DND-41 (cell line): ENCODE data around the gene CCDC13.

Source experiments
- ATAC-seq: fragments of 200-7000 bp; cut with Tn5 transposase; 3 replicates; pipeline ENCODE4 v1.9.1; 2021; ENCODE audit warnings: low read depth; ENCODE audit not compliant: insufficient read depth
- DNase-seq: peaks from one replicate; pipeline ENCODE4 v3.0.0-alpha.2; 2020
- H2AFZ ChIP-seq: 2 replicates; pipeline ENCODE4 v1.6.0; 2012; ENCODE audit warnings: low read depth, low read length
- H3K27ac ChIP-seq: 2 replicates; pipeline ENCODE4 v1.5.1; 2012; ENCODE audit warnings: low read length, inconsistent platforms
- H3K27me3 ChIP-seq: fragments of 200-600 bp; sonication (generic); 2 replicates; pipeline ENCODE4 v1.6.0; 2012; ENCODE audit warnings: low read length, mild to moderate bottlenecking, inconsistent platforms; ENCODE audit not compliant: insufficient read depth, poor library complexity
- H3K36me3 ChIP-seq: 2 replicates; pipeline ENCODE4 v1.5.1; 2012; ENCODE audit warnings: low read length, inconsistent platforms; ENCODE audit not compliant: insufficient read depth
- H3K4me1 ChIP-seq: 2 replicates; pipeline ENCODE4 v1.5.1; 2012; ENCODE audit warnings: mild to moderate bottlenecking, low read length; ENCODE audit not compliant: insufficient read depth
- H3K4me2 ChIP-seq: 2 replicates; pipeline ENCODE4 v1.6.0; 2012; ENCODE audit warnings: mild to moderate bottlenecking, moderate library complexity, low read length, inconsistent platforms; ENCODE audit not compliant: insufficient read depth
- H3K4me3 ChIP-seq, 2 experiments: fragments of 200-600 bp in 1 of 2; shearing (Covaris generic) in 1 of 2; 2 replicates each; pipeline ENCODE4 v1.5.1; 2012 to 2016; ENCODE audit warnings: inconsistent platforms in 2 of 2, low read length in 2 of 2, mild to moderate bottlenecking in 2 of 2, low read depth in 1 of 2, moderate library complexity in 1 of 2
- H3K79me2 ChIP-seq: 2 replicates; pipeline ENCODE4 v1.6.0; 2012; ENCODE audit warnings: low read length, inconsistent platforms; ENCODE audit not compliant: insufficient read depth
- H3K9ac ChIP-seq: 2 replicates; pipeline ENCODE4 v1.6.0; 2012; ENCODE audit warnings: low read depth, mild to moderate bottlenecking, inconsistent platforms, low read length, moderate library complexity
- H3K9me3 ChIP-seq: 2 replicates; pipeline ENCODE4 v1.5.1; 2012; ENCODE audit warnings: low read length, moderate library complexity, mild to moderate bottlenecking, inconsistent platforms; ENCODE audit not compliant: insufficient read depth, severe bottlenecking
- H4K20me1 ChIP-seq: 2 replicates; pipeline ENCODE4 v1.6.0; 2012; ENCODE audit warnings: low read length; ENCODE audit not compliant: insufficient read depth
- EZH2 ChIP-seq: IDR thresholded peaks from 3 replicates; pipeline ENCODE4 v1.6.1; 2012; ENCODE audit warnings: borderline replicate concordance, low read depth, mild to moderate bottlenecking, moderate library complexity, low read length, inconsistent platforms; ENCODE audit not compliant: severe bottlenecking
- TF ChIP-seq, protein P1 (sequence below): IDR thresholded peaks from 2 replicates; pipeline ENCODE4 v1.5.1; 2012; ENCODE audit warnings: borderline replicate concordance, low read length, moderate library complexity, mild to moderate bottlenecking; ENCODE audit not compliant: poor library complexity, severe bottlenecking; ENCODE audit errors: extremely low read depth

Gene CCDC13

GRCh38 chr3:42731476-42732195 is 41.4 kb downstream of the CCDC13 start:
- ATAC-seq (no peak), DNase-seq (no peak)
- no peaks in the 10 kb centered on the region for H3K36me3 ChIP-seq
- no peak overlapping the region for H3K4me3 ChIP-seq
- peaks cover 3% of the 10 kb centered on the region for H3K27me3 ChIP-seq
- no peaks in the 10 kb centered on the region for H3K4me1 ChIP-seq
- no peak overlapping the region for H3K9ac ChIP-seq
- TF ChIP-seq, protein P1, sequence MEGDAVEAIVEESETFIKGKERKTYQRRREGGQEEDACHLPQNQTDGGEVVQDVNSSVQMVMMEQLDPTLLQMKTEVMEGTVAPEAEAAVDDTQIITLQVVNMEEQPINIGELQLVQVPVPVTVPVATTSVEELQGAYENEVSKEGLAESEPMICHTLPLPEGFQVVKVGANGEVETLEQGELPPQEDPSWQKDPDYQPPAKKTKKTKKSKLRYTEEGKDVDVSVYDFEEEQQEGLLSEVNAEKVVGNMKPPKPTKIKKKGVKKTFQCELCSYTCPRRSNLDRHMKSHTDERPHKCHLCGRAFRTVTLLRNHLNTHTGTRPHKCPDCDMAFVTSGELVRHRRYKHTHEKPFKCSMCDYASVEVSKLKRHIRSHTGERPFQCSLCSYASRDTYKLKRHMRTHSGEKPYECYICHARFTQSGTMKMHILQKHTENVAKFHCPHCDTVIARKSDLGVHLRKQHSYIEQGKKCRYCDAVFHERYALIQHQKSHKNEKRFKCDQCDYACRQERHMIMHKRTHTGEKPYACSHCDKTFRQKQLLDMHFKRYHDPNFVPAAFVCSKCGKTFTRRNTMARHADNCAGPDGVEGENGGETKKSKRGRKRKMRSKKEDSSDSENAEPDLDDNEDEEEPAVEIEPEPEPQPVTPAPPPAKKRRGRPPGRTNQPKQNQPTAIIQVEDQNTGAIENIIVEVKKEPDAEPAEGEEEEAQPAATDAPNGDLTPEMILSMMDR: no peak
- TF ChIP-seq EZH2: no peak
- no peak overlapping the region for H3K4me2 ChIP-seq
- H2AFZ ChIP-seq: no peak overlapping the region
- H3K9me3 ChIP-seq: no peaks in the 10 kb centered on the region
- no peaks in the 10 kb centered on the region for H4K20me1 ChIP-seq
- H3K79me2 ChIP-seq: no peaks in the 10 kb centered on the region
- H3K27ac ChIP-seq: no peak overlapping the region

DNA sequence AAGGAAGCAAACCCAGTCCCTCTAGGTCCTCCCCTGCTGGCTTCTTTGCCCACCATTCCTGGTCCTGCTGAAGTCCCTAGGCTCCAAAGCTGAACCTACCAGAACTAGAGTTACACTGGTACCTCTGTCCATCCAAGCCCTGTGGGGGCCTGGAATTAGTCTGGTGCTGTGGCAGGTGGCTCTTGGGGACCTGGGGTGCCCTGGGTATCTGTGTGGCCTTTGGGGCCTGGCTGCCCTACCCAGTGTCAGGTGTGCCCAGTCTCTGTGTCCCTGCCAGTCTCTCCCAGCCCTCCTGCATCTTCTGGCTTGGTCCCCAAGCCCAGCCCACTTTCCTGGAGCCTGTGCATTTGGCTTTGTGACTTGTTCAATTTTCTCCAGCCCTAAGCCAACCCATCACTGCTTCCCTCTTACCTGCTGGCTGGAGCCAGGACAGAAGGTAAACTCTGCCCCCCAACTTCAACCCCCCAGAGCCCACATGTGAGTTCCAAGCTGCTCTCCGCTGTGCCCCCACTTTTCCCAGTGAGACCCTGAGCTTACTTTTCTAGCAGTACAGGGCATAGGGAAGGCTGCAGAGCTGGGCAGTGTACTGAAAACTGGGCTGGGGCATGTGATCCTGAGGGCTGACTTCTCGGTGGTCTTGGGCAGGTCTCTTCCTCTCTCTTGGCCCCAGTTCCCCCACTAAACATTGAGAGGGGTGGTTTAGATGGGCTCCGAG is 42.2 kb downstream of the CCDC13 start:
- Histone ChIP-seq H3K36me3 (no peaks in the 10 kb centered on the region), H3K9ac (no peak overlapping the region), H2AFZ (no peak overlapping the region), H3K27ac (no peak overlapping the region), H3K27me3 (peaks cover 3% of the 10 kb centered on the region), H3K4me1 (no peaks in the 10 kb centered on the region), H3K9me3 (no peaks in the 10 kb centered on the region), H3K4me2 (no peak overlapping the region), H4K20me1 (no peaks in the 10 kb centered on the region), H3K79me2 (no peaks in the 10 kb centered on the region), H3K4me3 (no peak overlapping the region)
- TF ChIP-seq, protein P1: no peak
- no peak for TF ChIP-seq EZH2
- DNase-seq (no peak), ATAC-seq (no peak)

DNA sequence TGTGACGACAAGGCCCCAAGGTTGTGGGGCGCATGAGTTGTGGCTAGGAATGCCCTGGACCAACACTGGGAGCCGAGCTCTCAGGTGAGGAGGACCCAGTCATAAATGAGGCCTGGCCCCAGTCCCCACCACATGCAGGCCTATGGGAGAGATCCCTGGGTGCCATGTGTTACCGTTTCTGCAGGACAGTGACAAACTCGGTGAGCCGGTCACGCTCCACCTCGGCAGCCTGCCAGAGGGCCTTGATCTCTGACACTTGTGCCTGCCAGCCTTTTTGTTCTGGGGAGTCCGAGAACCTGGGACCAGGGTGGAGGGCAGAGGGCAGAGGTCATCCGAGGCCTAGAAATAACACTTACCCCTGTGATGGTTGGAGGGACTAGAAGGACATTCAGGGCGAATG is 42.8 kb downstream of the CCDC13 start:
- DNase-seq: no peak
- Histone ChIP-seq H3K9me3 (no peaks in the 10 kb centered on the region), H4K20me1 (no peaks in the 10 kb centered on the region), H3K9ac (no peak overlapping the region), H3K27ac (no peak overlapping the region), H3K4me1 (no peaks in the 10 kb centered on the region), H3K79me2 (no peaks in the 10 kb centered on the region), H3K36me3 (no peaks in the 10 kb centered on the region), H3K4me3 (no peak overlapping the region), H3K27me3 (peaks cover 3% of the 10 kb centered on the region), H2AFZ (no peak overlapping the region), H3K4me2 (no peak overlapping the region)
- no peak for ATAC-seq
- no peak for TF ChIP-seq EZH2
- TF ChIP-seq, protein P1: no peak
